Measurements from ENCODE around the gene GNAQ.

GNAQ gene

DNA sequence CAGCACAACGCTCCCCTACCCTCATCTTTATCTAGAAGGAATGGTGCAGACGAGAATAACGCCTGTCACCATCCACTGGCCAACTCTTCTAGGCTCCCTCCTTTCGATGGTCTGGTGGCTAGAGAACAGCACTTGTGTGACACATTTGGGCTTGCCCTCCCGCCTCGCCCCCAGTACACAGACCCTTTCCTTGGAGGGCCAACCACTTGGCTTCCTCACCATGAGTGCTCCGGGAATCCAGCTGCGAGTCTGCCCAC lies 1.4 kb downstream of the GNAQ start:
- H3K36me3 ChIP-seq (ENCODE audit: control insufficient read depth, insufficient read depth, low read length), result no peaks in the 10 kb centered on the region
- H3K4me3 ChIP-seq (ENCODE audit: low read depth, low read length), result peak overlapping the region; percentile 64
- peaks cover 6% of the 10 kb centered on the region for H3K79me2 ChIP-seq
- H3K27ac ChIP-seq, result peak overlapping the region; percentile 78
- H2AFZ ChIP-seq, result peak overlapping the region; percentile 81
- H3K4me1 ChIP-seq, result peaks cover 4% of the 10 kb centered on the region
- TF ChIP-seq, protein P1, sequence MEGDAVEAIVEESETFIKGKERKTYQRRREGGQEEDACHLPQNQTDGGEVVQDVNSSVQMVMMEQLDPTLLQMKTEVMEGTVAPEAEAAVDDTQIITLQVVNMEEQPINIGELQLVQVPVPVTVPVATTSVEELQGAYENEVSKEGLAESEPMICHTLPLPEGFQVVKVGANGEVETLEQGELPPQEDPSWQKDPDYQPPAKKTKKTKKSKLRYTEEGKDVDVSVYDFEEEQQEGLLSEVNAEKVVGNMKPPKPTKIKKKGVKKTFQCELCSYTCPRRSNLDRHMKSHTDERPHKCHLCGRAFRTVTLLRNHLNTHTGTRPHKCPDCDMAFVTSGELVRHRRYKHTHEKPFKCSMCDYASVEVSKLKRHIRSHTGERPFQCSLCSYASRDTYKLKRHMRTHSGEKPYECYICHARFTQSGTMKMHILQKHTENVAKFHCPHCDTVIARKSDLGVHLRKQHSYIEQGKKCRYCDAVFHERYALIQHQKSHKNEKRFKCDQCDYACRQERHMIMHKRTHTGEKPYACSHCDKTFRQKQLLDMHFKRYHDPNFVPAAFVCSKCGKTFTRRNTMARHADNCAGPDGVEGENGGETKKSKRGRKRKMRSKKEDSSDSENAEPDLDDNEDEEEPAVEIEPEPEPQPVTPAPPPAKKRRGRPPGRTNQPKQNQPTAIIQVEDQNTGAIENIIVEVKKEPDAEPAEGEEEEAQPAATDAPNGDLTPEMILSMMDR (IDR thresholded peaks at IDR 0.05), result no peak
- H3K9ac ChIP-seq, result no peak overlapping the region
- peak overlapping the region; percentile 86 for H3K4me2 ChIP-seq (ENCODE audit: low read length)
- H3K9me3 ChIP-seq (ENCODE audit: control insufficient read depth, low read length), result no peaks in the 10 kb centered on the region
- no peaks in the 10 kb centered on the region for H3K27me3 ChIP-seq (ENCODE audit: control insufficient read depth, insufficient read depth, low read length)

DNA sequence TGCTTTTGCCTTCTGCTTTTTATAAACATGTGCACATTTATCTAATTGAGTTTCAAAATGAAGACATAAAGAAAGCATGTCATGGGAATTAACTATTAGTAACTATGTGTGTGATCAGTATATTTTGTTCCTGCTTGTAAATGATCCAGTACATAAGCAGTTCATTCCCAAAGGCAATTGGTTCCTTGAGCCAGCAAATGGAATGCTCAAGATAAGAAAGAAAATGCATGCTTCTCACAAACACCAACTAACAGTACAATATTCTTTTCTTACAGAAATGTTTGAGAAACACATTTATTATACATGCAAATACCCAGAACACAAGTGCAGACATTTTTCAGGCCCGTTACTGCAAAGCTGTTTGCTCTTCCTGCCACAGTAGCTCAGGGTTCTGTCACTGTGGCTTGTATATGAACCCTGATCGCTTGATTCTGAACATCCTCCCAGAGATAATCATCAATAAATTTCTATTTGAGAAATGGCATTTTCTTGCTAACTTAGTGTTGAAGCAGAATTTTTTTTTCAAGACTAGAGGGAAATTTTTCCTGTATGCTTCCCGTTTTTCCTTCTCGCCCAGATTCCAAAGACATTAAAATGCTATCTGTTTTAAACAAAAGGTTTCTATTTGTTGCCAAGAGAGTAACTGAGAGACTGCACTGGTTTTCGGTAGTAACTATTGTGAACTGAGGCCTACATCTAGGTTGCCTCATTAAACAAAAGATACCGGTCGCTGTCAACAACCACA lies 1.9 kb downstream of the GNAQ start:
- no peaks in the 10 kb centered on the region for H3K27me3 ChIP-seq (ENCODE audit: control insufficient read depth, insufficient read depth, low read length)
- no peaks in the 10 kb centered on the region for H3K36me3 ChIP-seq (ENCODE audit: control insufficient read depth, insufficient read depth, low read length)
- H3K4me3 ChIP-seq (ENCODE audit: low read depth, low read length), result peak overlapping the region; percentile 64
- TF ChIP-seq, protein P1 (IDR thresholded peaks at IDR 0.05), result no peak
- H3K9me3 ChIP-seq (ENCODE audit: control insufficient read depth, low read length), result no peaks in the 10 kb centered on the region
- peak overlapping the region; percentile 81 for H2AFZ ChIP-seq
- no peak overlapping the region for H3K9ac ChIP-seq
- H3K4me2 ChIP-seq (ENCODE audit: low read length), result peak overlapping the region; percentile 86
- peaks cover 8% of the 10 kb centered on the region for H3K79me2 ChIP-seq
- peak overlapping the region; percentile 78 for H3K27ac ChIP-seq
- peaks cover 4% of the 10 kb centered on the region for H3K4me1 ChIP-seq

DNA sequence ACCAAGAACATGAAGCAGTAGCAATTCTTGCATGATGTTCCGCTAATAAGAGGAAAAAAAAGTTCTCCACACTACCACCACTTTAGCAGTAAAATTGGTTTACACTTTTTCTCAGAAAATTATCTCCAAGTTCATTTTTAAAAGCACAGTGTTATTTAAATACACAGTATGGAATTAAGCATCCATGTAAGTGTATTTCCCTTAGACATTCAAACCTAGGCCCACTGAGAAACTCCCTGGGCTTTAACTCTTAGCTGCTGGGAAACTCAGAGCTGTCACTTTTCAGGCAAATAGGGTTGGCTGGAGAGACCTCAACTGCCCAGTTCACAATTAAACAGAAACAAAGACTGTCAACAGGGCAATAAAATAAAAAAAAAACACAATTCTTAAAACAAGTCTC lies 2.7 kb downstream of the GNAQ start:
- Histone ChIP-seq H3K27me3 (ENCODE audit: control insufficient read depth, insufficient read depth, low read length) (no peaks in the 10 kb centered on the region), H2AFZ (no peak overlapping the region), H3K4me3 (ENCODE audit: low read depth, low read length) (no peak overlapping the region), H3K4me2 (ENCODE audit: low read length) (peak overlapping the region; percentile 86), H3K27ac (no peak overlapping the region), H3K79me2 (peaks cover 14% of the 10 kb centered on the region), H3K9ac (no peak overlapping the region), H3K4me1 (peaks cover 4% of the 10 kb centered on the region), H3K9me3 (ENCODE audit: control insufficient read depth, low read length) (no peaks in the 10 kb centered on the region), H3K36me3 (ENCODE audit: control insufficient read depth, insufficient read depth, low read length) (no peaks in the 10 kb centered on the region)
- TF ChIP-seq, protein P1 (IDR thresholded peaks at IDR 0.05), result no peak

DNA sequence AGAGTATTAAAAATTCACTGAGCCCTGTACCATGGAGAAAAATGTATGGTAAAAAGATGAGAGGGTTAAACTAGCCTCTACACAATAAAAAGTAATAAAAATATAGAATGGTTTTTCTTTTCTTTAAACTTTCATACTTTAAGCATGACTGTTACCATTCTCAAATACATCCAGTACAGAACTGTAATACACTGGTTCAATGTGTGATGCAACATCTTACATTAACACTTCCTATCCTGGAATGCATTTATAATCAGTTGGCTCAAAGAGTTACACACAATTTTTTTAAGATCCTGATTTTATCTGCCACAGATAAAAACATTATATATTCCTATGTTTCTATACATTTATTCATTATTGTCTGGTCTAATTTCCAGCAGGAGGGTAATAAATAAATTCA lies 4.7 kb downstream of the GNAQ start:
- H2AFZ ChIP-seq, result no peak overlapping the region
- no peak overlapping the region for H3K4me3 ChIP-seq (ENCODE audit: low read depth, low read length)
- TF ChIP-seq, protein P1 (IDR thresholded peaks at IDR 0.05), result no peak
- peaks cover 4% of the 10 kb centered on the region for H3K4me1 ChIP-seq
- H3K27me3 ChIP-seq (ENCODE audit: control insufficient read depth, insufficient read depth, low read length), result no peaks in the 10 kb centered on the region
- no peak overlapping the region for H3K27ac ChIP-seq
- H3K9ac ChIP-seq, result no peak overlapping the region
- H3K36me3 ChIP-seq (ENCODE audit: control insufficient read depth, insufficient read depth, low read length), result no peaks in the 10 kb centered on the region
- H3K4me2 ChIP-seq (ENCODE audit: low read length), result no peak overlapping the region
- no peaks in the 10 kb centered on the region for H3K9me3 ChIP-seq (ENCODE audit: control insufficient read depth, low read length)
- peaks cover 19% of the 10 kb centered on the region for H3K79me2 ChIP-seq

DNA sequence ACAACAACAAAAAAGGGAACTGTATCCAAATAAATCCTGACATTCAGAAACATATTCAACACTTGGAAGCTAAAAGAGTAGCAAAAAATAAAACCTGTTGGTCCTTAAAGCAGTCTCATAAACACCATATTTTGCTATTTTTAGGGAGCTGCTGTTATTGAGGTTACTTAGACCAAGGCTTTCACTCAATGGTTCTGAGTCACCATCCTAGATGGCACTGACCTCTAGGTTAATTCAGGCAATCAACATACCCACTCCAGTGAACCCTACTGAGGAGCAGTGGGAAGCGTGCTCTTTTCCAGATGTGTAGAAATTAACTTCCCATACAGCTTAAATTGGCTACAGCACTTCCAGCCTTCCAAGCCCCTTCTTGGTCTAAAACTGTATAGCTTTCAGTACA lies 5.2 kb downstream of the GNAQ start:
- peaks cover 20% of the 10 kb centered on the region for H3K79me2 ChIP-seq
- H3K4me3 ChIP-seq (ENCODE audit: low read depth, low read length), result no peak overlapping the region
- H3K27ac ChIP-seq, result no peak overlapping the region
- TF ChIP-seq, protein P1 (IDR thresholded peaks at IDR 0.05), result no peak
- peaks cover 4% of the 10 kb centered on the region for H3K4me1 ChIP-seq
- H3K27me3 ChIP-seq (ENCODE audit: control insufficient read depth, insufficient read depth, low read length), result no peaks in the 10 kb centered on the region
- no peak overlapping the region for H3K9ac ChIP-seq
- no peaks in the 10 kb centered on the region for H3K9me3 ChIP-seq (ENCODE audit: control insufficient read depth, low read length)
- no peak overlapping the region for H3K4me2 ChIP-seq (ENCODE audit: low read length)
- H2AFZ ChIP-seq, result no peak overlapping the region
- no peaks in the 10 kb centered on the region for H3K36me3 ChIP-seq (ENCODE audit: control insufficient read depth, insufficient read depth, low read length)
